HepG2 (cell line): ENCODE measurements around the gene OMD.

Source experiments
- EP300 ChIP-seq, 3 experiments: sonication (generic) in 1 of 3; formaldehyde crosslinking in 1 of 3; IDR thresholded peaks; 2 replicates each; pipeline versions ENCODE4 v1.5.1 to v1.6.1; 2011 to 2020; ENCODE audit warnings: low read depth in 2 of 3, low read length in 2 of 3, borderline replicate concordance in 1 of 3, improper control_type of control experiment in 1 of 3, mild to moderate bottlenecking in 1 of 3, missing genetic modification reagents in 1 of 3, moderate library complexity in 1 of 3
- MAFK ChIP-seq, 2 experiments: IDR thresholded peaks in 1 of 2; conservative IDR thresholded peaks in 1 of 2; 2 replicates each; pipeline ENCODE4 v1.6.1; 2011; ENCODE audit warnings: improper control_type of control experiment in 2 of 2, low read length in 2 of 2
- MTF1 ChIP-seq: sonication (generic); formaldehyde crosslinking; IDR thresholded peaks from 2 replicates; pipeline ENCODE4 v1.5.0; 2020; ENCODE audit warnings: missing genetic modification reagents
- POLR2AphosphoS5 ChIP-seq: IDR thresholded peaks from 2 replicates; pipeline ENCODE4 v1.6.1; 2012; ENCODE audit warnings: low read depth, low read length
- YY1 ChIP-seq: IDR thresholded peaks from 2 replicates; pipeline ENCODE4 v1.6.1; 2011; ENCODE audit warnings: low read length, low read depth, moderate library complexity, mild to moderate bottlenecking; ENCODE audit not compliant: insufficient read depth, insufficient replicate concordance
- ZKSCAN1 ChIP-seq: fragments of 150-350 bp; IDR thresholded peaks from 2 replicates; pipeline ENCODE4 v1.6.1; 2014; ENCODE audit warnings: low read length
- ZNF207 ChIP-seq: fragments of 450-650 bp; IDR thresholded peaks from 2 replicates; pipeline ENCODE4 v1.6.1; 2016; ENCODE audit warnings: antibody characterized with exemption, borderline replicate concordance
- TF ChIP-seq, protein P1 (sequence below): sonication (generic); formaldehyde crosslinking; IDR thresholded peaks from 2 replicates; pipeline ENCODE4 v1.5.0; 2020; ENCODE audit warnings: mild to moderate bottlenecking, missing genetic modification reagents, moderate library complexity

DNA sequence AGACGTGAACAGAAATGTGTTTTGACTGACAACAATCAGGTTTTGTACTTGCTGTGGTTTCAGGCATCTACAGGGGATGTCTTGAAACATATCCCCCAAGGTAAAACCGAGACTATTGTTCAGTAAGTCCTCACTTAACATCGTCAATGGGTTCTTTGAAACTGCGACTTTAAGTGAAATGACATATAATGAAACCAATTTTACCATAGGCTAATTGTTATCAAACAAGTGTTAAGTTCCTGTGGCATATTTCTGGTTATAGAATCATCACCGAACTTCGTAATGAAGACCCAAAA lies 16.4 kb upstream of the OMD start:
- TF ChIP-seq EP300 (IDR thresholded peaks at IDR 0.05; ENCODE audit: low read depth in 2 of 2, low read length in 2 of 2) (no peak), EP300 (CRISPR knock-in tag; IDR thresholded peaks at IDR 0.05; ENCODE audit: borderline replicate concordance) (no peak), POLR2AphosphoS5 (no peak), ZKSCAN1 (no peak), YY1 (no peak), MAFK (conservative IDR thresholded peaks at IDR 0.05 in 1 of 2, IDR thresholded peaks at IDR 0.05 in 1 of 2; ENCODE audit: low read length in 2 of 2) (no peak), MTF1 (no peak), ZNF207 (no peak)
- TF ChIP-seq, protein P1, sequence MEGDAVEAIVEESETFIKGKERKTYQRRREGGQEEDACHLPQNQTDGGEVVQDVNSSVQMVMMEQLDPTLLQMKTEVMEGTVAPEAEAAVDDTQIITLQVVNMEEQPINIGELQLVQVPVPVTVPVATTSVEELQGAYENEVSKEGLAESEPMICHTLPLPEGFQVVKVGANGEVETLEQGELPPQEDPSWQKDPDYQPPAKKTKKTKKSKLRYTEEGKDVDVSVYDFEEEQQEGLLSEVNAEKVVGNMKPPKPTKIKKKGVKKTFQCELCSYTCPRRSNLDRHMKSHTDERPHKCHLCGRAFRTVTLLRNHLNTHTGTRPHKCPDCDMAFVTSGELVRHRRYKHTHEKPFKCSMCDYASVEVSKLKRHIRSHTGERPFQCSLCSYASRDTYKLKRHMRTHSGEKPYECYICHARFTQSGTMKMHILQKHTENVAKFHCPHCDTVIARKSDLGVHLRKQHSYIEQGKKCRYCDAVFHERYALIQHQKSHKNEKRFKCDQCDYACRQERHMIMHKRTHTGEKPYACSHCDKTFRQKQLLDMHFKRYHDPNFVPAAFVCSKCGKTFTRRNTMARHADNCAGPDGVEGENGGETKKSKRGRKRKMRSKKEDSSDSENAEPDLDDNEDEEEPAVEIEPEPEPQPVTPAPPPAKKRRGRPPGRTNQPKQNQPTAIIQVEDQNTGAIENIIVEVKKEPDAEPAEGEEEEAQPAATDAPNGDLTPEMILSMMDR (CRISPR knock-in tag) = no peak
